Limb (tissue), 2 donors: ENCODE measurements around the gene IFNGR1.
A peak's percentile ranks its signal among the peaks of the same experiment; 100 is the strongest.
"Not testable (repeated sequence)": the region's sequence is repeated elsewhere in the genome, so short reads cannot be mapped to it uniquely, and the experiment has no call there.

Experiments
- DNase-seq, 2 donors: peaks; one replicate each; pipeline ENCODE4 v3.0.0-alpha.2; 2016; ENCODE audit errors: extremely low spot score in 2 of 2

Gene IFNGR1

DNA sequence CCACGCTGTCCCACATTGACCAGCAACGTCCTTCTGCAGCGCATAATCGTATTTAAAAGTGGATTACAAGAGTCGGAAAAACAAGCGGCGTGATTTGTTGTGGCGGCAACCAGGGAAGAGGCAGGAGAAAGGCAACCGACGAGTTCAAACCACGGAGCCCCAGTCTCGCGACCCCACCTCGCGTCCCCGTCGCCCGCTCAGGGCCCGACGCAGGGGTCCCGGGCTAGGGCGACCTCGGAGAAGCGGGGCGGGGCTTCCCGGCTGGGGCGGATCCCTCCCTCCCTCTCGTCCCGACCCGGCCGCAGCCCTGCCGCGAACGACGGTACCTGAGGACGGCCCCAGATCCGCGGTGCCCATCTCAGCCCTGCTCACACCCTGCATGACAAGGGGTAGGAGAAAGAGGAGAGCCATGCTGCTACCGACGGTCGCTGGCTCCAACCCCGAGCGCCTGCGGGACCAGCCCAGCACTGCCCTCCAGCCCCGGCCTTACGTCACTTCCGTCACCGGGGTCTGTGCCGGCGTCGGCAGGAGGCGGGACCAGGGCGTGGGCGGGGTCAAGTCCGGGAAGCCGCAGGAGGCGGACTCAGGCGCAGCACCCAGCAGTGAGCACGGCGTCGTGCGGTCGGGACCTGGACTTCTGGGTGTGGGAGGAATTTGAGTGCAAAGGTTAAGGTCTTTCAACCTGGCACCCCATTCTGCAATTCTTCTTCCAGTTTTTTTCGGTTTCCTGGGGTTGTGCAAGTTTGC is at the start of gene IFNGR1:
TSS of gene IFNGR1 (minus strand) at position 469 of the 747 bp plus-strand sequence. CDS start at position 411, 58 bp downstream.
- DNase-seq: peak; percentile 90 to 98

- DNase-seq: no peak
Measured at GRCh38 chr6:137268911-137269310, 49.7 kb upstream of the IFNGR1 start.

- DNase-seq: no peak
Measured at GRCh38 chr6:137266309-137266586, 47.1 kb upstream of the IFNGR1 start.

- DNase-seq: no peak
Measured at GRCh38 chr6:137265561-137266308, 46.5 kb upstream of the IFNGR1 start.

- no peak for DNase-seq
Measured at GRCh38 chr6:137264311-137265075, 45.3 kb upstream of the IFNGR1 start.

DNA sequence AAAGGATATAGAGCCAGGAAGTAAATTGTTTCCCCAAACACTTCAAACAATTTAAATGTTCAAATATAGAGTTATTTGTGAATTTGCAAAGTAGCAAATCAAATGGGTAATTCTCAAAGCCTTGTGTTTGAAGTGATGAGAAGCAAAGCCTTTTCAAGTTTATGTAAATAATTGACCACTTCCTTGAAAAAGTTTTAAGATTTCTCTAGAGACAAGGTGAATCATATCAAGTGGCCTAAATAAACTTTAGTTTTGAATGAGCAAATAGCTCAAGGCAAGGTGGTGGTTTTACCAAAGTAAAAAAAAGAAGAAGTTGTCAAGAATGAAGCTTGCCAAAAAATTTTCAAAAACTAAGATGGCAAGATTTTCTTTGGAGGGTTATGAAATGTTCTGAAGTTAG is 42.6 kb upstream of the IFNGR1 start:
- no peak for DNase-seq

GRCh38 chr6:137261361-137261760 is 42.2 kb upstream of the IFNGR1 start:
- no peak for DNase-seq

GRCh38 chr6:137260217-137260616 is 41.0 kb upstream of the IFNGR1 start:
- DNase-seq: no peak

DNA sequence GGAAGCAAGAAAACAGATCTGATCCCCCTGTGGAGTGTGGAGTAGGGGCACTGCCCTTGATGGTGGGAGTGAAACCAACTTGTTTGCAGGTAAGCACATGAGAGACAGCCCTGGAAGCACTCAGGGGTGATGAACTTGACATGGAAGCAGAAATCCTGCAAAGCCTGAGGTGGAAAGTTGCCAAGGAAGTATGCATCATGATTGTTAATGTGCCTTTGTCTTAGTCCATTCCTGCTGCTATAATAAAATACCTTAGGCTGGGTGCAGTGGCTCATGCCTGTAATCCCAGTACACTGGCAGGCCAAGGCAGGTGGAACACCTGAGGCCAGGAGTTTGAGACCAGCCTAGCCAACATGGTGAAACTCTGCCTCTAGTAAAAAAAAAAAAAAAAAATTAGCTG is 40.2 kb upstream of the IFNGR1 start:
- DNase-seq: no peak

- no peak for DNase-seq
Measured at GRCh38 chr6:137258170-137258569, 39.0 kb upstream of the IFNGR1 start.

- DNase-seq: no peak
Measured at GRCh38 chr6:137256350-137257103, 37.3 kb upstream of the IFNGR1 start.

GRCh38 chr6:137254966-137255365 is 35.8 kb upstream of the IFNGR1 start:
- no peak for DNase-seq

DNA sequence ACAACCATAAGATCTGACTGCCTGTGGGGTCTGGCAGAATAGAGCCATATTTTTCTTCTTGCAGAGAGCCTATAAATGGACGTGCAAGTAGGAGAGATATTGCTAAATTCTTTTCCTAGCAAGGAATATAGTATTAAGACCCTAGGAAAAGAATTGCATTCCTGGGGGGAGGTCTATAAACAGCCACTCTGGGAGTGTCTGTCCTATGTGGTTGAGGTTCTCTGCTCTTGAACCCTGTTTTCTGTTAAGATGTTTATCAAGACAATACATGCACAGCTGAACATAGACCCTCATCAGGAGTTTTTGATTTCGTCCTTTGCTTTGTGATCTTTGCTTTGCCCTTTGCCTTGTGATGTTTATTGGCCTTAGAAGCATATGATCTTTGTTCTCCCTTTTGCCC is 35.2 kb upstream of the IFNGR1 start:
- DNase-seq: not testable (repeated sequence)

DNA sequence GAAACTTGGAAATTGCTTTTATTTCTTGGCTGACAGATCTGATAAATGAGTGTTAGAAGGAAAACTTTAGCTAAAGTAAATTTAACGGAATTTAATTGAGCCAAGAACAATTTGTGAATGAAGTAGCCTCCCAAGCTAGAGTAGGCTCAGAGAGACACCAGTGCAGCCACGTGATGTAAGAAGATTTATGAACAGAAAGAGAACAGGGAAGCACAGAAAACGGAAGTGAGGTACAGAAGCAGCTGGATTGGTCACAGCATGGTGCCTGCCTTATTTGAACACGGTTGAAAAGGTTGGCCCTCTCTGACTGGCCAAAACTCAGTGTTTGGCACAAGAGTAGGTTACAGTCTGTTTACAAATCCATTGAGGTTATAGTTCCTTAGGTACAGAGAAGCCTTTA is 29.5 kb upstream of the IFNGR1 start:
- no peak for DNase-seq

DNA sequence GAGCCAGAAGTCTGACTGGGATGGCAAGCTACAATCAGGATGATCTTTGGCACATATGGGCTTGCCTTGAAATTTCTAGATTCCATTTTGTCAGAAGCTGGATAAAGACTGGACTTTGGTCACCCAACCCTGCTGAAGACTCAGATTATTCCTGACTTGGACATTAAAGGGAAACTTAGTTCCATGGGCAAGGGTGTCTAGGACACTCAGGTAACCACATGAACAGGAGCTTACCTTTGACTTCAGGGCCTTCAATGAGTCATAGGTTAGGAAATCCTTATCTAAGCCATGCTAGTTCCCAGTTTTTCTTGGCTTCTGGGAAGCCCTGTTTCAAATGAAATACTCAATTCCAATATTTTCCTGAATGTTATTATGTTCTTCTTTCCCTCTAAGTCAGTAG is 28.5 kb upstream of the IFNGR1 start:
- no peak for DNase-seq

DNA sequence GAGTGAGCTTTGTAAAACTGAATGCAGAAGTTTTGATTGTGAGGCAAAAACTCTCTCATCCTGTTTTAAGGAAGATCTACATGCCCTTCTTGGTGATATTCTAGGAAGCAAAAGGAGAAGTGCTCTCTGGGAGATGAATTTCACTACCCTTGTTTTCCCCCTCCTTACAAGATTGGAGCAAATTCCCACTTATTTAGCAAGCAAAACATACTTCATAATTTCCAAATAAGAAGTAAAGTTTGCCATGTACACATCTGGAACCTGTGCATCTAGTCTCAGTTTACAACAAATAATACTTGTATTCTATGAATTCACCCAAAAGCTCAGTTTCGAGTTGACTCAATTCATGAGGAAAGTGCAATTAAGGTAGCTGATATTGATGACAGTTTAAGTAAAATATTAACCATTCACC is 27.6 kb upstream of the IFNGR1 start:
- no peak for DNase-seq

DNA sequence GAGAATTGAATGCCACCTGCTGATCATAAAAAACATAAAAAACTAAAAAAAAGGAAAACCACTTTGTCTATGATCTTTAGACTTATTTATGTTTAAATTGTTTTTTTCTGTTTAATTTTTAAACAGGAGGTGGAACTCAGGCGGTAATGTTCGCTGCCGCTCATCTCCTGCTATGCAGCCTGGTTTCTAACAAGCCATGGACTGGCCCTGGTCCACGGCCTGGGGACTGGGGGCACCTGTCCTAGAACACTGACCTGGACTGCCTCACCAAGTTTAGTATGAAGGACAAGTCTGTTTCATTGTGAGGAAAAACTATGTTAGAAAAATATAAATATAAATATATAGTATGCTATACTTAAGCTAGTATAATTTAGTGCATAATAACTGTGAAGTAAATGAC is 27.0 kb upstream of the IFNGR1 start:
- no peak for DNase-seq

- no peak for DNase-seq
Measured at GRCh38 chr6:137241481-137242038, 22.4 kb upstream of the IFNGR1 start.

DNA sequence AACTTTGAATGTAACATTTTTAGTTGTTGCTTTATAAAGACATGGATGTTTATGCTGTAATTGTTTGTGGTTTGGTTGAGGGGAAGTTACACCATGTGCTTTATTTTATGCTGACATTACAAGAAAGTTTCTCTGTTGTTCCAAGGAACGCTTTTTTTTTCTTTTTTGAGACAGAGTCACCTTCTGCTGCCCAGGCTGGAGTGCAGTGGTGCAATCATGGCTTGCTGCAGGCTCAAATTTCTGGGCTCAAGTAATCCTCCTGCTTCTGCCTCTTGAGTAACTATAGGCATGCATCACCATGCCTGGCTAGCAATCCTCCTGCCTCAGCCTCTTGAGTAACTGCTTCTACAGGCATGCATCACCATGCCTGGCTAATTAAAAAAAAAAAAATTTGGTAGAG is 21.0 kb upstream of the IFNGR1 start:
- no peak for DNase-seq

DNA sequence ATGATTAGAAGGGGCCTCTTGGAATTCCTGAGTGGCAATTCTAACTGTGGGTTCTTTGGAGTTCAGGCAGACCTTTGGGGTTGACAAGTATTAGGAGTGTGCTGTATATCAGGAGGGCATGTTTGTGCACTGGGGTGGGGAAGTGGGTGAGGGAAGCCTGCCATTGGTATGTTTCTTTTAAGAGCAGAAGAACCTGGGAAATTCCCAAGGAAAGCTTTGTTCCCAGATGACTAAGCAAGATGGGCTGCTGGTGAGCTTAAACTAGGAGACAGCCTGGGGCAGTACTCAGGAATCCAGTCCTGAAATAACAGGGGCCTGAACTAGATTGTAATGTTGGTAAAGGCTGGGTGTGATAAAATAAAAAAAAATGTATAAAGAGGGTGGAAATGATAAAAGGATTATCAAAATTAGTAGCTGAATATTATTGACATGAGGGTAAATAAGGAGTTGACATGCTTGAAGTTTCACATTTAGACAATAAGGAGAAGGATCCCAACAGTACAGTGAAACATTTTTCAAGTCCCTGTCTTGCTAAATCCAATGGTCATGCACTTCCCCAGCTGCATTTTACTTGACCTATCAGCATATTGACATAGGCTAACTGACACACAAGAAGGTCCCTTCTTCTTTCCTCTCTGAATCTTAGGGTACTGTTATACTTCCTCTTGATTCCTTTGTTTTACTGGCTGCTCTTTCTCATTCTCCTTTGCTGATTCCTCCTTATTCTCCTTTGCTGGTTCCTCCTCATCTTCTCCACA is 18.4 kb upstream of the IFNGR1 start:
- no peak for DNase-seq
